GM10266 (cell line): ENCODE measurements around the gene RLN3.
A peak's percentile ranks its signal among the peaks of the same experiment; 100 is the strongest.
"Not testable (repeated sequence)": the region's sequence is repeated elsewhere in the genome, so short reads cannot be mapped to it uniquely, and the experiment has no call there.

Experiments used
- DNase-seq: peaks from one replicate; pipeline ENCODE4 v3.0.0; 2012; ENCODE audit errors: extremely low spot score
- TF ChIP-seq, protein P1 (sequence below): IDR thresholded peaks from 2 replicates; pipeline ENCODE4 v1.5.1; 2012; ENCODE audit warnings: mild to moderate bottlenecking, low read depth; ENCODE audit not compliant: control insufficient read depth, insufficient read depth; ENCODE audit errors: missing control alignments

Gene RLN3

DNA sequence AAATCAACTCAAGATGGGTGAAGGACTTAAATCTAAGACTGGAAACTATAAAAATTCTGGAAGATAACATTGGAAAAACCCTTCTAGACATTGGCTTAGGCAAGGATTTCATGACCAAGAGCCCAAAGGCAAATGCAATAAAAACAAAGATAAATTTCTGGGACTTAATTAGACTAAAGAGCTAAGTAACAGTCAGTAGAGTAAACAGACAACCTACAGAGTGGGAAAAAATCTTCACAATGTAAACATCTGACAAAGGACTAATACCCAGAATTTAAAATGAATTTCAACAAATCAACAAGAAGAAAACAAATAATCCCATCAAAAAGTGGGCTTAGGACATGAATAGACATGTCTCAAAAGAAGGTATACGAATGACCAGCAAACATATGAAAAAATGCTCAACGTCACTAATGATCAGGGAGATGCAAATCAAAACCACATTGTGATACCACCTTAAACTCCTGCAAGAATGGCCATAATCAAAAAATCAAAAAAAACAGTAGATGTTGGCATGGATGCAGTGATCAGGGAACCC is 15.5 kb upstream of the RLN3 start:
- TF ChIP-seq, protein P1, sequence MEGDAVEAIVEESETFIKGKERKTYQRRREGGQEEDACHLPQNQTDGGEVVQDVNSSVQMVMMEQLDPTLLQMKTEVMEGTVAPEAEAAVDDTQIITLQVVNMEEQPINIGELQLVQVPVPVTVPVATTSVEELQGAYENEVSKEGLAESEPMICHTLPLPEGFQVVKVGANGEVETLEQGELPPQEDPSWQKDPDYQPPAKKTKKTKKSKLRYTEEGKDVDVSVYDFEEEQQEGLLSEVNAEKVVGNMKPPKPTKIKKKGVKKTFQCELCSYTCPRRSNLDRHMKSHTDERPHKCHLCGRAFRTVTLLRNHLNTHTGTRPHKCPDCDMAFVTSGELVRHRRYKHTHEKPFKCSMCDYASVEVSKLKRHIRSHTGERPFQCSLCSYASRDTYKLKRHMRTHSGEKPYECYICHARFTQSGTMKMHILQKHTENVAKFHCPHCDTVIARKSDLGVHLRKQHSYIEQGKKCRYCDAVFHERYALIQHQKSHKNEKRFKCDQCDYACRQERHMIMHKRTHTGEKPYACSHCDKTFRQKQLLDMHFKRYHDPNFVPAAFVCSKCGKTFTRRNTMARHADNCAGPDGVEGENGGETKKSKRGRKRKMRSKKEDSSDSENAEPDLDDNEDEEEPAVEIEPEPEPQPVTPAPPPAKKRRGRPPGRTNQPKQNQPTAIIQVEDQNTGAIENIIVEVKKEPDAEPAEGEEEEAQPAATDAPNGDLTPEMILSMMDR = no peak
- no peak for DNase-seq

DNA sequence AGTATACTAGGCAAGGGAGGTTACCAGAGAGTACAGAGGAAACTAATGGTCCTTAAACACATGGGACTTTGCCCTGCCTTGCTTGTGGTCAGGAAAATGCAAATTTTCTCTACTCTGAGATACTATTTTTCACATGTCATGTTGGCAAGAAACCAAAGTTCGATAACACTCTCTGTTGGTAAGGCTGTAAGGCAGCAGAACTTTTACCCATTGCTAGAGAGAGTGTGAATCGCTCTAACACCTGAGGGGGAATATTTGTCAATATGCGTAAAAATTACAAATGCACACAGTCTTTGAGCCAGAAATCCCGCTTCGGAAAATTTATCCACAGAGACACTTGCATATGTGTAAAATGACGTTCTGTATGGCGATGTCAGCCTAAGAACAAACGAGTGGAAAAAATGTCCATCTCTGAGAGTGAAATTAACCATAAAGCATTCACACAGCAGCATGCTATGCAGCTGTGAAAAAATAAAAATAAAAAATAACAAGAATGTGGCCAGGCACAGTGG is 12.4 kb upstream of the RLN3 start:
- DNase-seq = peak; percentile 71
- TF ChIP-seq, protein P1 = no peak

DNA sequence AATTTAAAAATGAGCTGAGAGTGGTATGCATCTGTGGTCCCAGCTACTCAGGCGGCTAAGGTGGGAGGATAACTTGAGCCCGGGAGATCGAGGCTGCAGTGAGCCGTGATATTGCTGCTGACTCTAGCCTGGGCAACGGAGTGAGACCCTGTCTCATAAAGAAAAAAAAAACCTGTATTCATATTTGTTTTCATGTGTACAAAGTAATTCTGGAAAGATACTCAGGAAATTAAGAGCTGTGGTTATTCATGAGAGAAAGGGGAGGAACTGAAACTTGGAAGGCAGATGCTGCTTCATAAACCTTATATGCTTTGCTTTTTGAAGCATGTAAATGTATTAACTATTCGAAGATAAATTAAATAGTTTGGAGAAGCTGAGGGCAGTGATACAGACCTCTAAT is 8.8 kb upstream of the RLN3 start:
- DNase-seq = no peak
- TF ChIP-seq, protein P1 = no peak

DNA sequence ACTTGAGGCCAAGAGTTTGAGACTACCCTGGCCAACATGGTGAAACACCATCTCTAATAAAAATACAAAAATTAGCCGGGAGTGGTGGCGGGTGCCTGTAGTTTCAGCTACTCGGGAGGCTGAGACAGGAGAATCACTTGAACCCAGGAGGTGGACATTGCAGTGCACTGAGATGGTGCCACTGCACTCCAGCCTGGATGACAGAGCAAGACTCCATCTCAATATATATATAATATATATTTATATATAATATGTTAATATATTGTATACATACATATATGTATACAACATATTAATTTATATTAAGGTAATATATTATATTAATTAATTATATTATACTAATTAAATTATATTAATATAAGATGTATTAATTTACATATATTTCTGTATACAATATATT is 8.2 kb upstream of the RLN3 start:
- not testable (repeated sequence) for DNase-seq

DNA sequence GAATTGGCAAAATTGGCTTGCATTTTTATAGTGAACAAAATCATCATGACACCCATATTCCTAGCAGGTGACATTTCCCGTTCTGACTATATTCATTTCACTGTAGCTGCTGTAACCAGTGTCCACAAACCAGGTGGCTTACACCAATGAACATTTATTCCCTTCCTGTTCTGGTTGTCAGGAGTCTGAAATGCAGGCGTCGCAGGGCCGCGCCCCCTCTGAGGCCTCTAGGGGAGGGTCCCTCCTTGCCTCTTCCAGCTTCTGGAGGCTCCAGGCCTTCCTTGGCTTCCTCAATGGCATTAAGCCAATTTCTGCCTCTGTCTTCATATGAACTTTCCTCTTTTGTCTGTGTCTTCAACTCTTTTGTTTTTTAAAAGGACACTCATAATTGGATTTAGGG is 6.5 kb upstream of the RLN3 start:
- no peak for DNase-seq
- TF ChIP-seq, protein P1 = no peak

DNA sequence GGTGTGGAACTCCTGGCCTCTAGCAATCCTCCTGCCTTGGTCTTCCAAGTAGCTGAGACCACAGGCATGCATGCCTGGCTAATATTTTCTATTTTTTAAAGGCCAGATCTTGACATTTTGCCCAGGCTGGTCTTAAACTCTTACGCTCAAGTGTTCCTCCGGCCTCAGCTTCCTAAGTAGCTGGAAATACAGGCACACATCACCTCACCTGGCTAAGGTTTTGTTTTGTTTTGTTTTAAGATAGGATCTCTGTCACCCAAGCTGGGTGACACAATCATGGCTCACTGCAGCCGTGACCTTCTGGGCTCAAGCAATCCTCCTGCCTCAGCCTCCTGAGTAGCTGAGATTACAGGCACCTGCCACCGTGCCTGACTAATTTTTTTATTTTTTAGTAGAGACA is 5.5 kb upstream of the RLN3 start:
- TF ChIP-seq, protein P1 = no peak
- no peak for DNase-seq

DNA sequence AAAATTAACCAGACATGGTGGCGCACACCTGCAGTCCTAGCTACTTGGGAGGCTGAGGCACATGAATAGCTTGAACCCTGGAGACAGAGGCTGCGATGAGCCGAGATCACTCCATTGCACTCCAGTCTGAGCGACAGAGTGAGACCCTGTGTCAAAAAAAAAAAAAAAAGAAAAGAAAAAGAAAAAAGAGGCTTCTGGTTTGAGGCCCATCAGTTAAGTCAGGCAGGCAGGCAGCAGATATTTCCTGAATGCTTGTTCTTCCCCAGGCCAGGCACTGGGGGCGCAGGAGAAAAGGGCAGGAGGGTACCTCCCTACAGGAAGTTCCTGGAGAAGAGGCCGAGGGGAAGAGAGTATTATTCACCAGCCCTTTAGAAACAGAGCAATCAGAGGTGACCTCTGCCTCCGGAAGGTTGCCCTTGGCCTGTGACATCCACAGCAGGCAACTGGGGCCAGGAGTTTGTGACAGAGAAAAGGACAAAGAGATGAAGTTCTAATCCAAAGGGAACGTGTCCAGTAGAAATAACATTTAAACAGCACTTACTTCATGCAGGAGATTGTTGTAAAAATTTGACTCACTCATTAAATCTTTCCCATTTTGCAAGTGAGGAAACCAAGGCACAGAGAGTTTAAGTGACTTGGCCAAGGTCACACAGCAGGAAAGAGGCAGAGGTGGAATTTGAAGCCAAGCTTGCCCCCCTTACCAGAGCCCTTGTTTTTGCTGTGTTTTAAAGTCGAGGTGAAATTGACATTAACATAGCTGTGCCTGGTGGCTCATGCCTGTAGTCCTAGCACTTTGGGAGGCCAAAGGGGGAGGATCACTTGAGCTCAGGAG is 4.3 kb upstream of the RLN3 start:
- no peak for DNase-seq
- TF ChIP-seq, protein P1 = no peak

DNA sequence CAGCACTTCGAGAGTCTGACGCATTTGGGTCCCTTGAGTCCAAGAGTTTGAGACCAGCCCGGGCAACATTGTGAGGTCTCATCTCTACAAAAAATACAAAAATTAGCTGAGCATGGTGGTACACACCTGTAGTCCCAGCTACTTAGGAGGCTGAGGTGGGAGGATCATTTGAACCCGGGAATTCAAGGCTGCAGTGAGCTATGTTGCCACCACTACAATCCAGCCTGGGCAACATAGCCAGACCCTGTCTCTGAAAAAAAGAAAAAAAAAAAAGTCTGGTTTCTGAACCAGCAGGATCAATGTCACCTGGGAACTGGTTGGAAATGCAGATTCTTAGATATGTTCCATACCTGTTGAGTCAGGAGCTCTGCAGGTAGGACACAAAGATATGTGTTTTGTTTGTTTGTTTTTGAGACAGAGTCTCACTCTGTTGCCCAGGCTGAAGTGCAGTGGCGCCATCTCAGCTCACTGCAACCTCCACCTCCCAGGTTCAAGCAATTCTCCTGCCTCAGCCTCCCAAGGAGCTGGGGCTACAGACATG is 1.2 kb upstream of the RLN3 start:
- DNase-seq = not testable (repeated sequence)
